GM12801 (cell line): ENCODE results near the gene C7.

Experiments
- CTCF ChIP-seq: IDR thresholded peaks from one replicate; pipeline ENCODE4 v1.5.1; 2011; ENCODE audit warnings: control low read depth; ENCODE audit not compliant: insufficient read length; ENCODE audit errors: extremely low read depth

The C7 gene

GRCh38 chr5:40909264-40909663, at the start of gene C7:
C7 (plus strand) TSS chr5:40909497; CDS start chr5:40909611, 114 bp downstream.
- no peak for TF ChIP-seq CTCF

GRCh38 chr5:40860711-40861110, 48.6 kb upstream of the C7 start:
- TF ChIP-seq CTCF, result no peak

- TF ChIP-seq CTCF, result no peak
These were observed 42.5 kb upstream of the C7 start for GRCh38 chr5:40866844-40867243.

- TF ChIP-seq CTCF, result no peak
These were observed 39.9 kb upstream of the C7 start for GRCh38 chr5:40869384-40869783.

- TF ChIP-seq CTCF, result no peak
These were observed 38.1 kb upstream of the C7 start for GRCh38 chr5:40871177-40871576.

- no peak for TF ChIP-seq CTCF
These were observed 35.9 kb upstream of the C7 start for GRCh38 chr5:40873286-40873880.

- TF ChIP-seq CTCF, result no peak
These were observed 33.3 kb upstream of the C7 start for GRCh38 chr5:40875958-40876357.
